Activated CD8-positive, alpha-beta T cell treated with anti-CD3 and anti-CD28 coated beads for 36 hours (primary cell): ENCODE measurements around the gene MRTFA. TPM values are rescaled to one million over a fixed set of nuclear protein-coding genes. Genes with fewer than 3 reads are reported as not detected.

Source experiments
- ATAC-seq: fragments of 200-7000 bp; cut with Tn5 transposase; one replicate; pipeline ENCODE4 v1.10.0; 2021; ENCODE audit warnings: mild to moderate bottlenecking, moderate library complexity
- CTCF ChIA-PET: fragments of 350-600 bp; sonication (Branson Sonifier 250); formaldehyde crosslinking; loops from one replicate; lab custom pipeline; 2021; ENCODE audit warnings: antibody characterized with exemption; lab: Charles Lee
- POLR2A ChIA-PET: fragments of 350-600 bp; sonication (Branson Sonifier 250); formaldehyde crosslinking; loops from one replicate; lab custom pipeline; 2021; ENCODE audit warnings: antibody characterized with exemption; lab: Charles Lee
- DNase-seq: peaks from one replicate; pipeline ENCODE4 v3.0.0-alpha.2; 2020
- H3K27ac Mint-ChIP-seq: one replicate; pipeline ENCODE4 v1.8.0; 2021; ENCODE audit warnings: mild to moderate bottlenecking, mixed read lengths
- H3K27me3 Mint-ChIP-seq: one replicate; pipeline ENCODE4 v1.8.0; 2021; ENCODE audit warnings: mixed read lengths
- H3K36me3 Mint-ChIP-seq: one replicate; pipeline ENCODE4 v1.8.0; 2021; ENCODE audit warnings: low read depth, mixed read lengths
- H3K4me1 Mint-ChIP-seq: one replicate; pipeline ENCODE4 v1.8.0; 2021; ENCODE audit warnings: low read depth, mixed read lengths
- H3K4me3 Mint-ChIP-seq: one replicate; pipeline ENCODE4 v1.8.0; 2021; ENCODE audit warnings: mild to moderate bottlenecking, moderate library complexity, mixed read lengths
- H3K9me3 Mint-ChIP-seq: one replicate; pipeline ENCODE4 v1.8.0; 2021; ENCODE audit warnings: mixed read lengths
- intact Hi-C: fragments of 100-400 bp; cut with micrococcal nuclease; formaldehyde crosslinking; loops from one replicate; pipeline ENCODE4 v1.10.0; 2022
- total RNA-seq, 2 experiments: library from RNA; stranded (reverse); gene quantifications; one replicate each; pipeline ENCODE4 v1.2.3, GENCODE V29; 2021
- TF ChIP-seq, protein P1 (sequence below): fragments of 200-600 bp; IDR thresholded peaks from one replicate; pipeline ENCODE4 v1.8.0; 2022; ENCODE audit warnings: antibody characterized with exemption, mild to moderate bottlenecking

Gene MRTFA
- total RNA-seq, 2 experiments from 2014 or later: 37.4 to 40.0 TPM

GRCh38 chr22:40428796-40429195, 207.7 kb downstream of the MRTFA start:
- Mint-ChIP-seq H3K27ac (peak overlapping the region; percentile 43), H3K4me1 (peaks cover under 1% of the 10 kb centered on the region), H3K9me3 (no peaks in the 10 kb centered on the region), H3K36me3 (peaks cover 32% of the 10 kb centered on the region), H3K4me3 (no peak overlapping the region), H3K27me3 (no peaks in the 10 kb centered on the region)
- ChIA-PET CTCF (interaction anchor here (1.5 to 4.6 kb wide), 2 partner anchors 8 to 58 kb away, joined by 3 to 34 read pairs; no protein-coding TSS in a partner anchor), POLR2A (interaction anchor here (1.2 to 1.5 kb wide), 2 partner anchors 8 to 9 kb away, joined by 3 to 5 read pairs; no protein-coding TSS in a partner anchor)
- intact Hi-C loops: no loop called here
- TF ChIP-seq, protein P1, sequence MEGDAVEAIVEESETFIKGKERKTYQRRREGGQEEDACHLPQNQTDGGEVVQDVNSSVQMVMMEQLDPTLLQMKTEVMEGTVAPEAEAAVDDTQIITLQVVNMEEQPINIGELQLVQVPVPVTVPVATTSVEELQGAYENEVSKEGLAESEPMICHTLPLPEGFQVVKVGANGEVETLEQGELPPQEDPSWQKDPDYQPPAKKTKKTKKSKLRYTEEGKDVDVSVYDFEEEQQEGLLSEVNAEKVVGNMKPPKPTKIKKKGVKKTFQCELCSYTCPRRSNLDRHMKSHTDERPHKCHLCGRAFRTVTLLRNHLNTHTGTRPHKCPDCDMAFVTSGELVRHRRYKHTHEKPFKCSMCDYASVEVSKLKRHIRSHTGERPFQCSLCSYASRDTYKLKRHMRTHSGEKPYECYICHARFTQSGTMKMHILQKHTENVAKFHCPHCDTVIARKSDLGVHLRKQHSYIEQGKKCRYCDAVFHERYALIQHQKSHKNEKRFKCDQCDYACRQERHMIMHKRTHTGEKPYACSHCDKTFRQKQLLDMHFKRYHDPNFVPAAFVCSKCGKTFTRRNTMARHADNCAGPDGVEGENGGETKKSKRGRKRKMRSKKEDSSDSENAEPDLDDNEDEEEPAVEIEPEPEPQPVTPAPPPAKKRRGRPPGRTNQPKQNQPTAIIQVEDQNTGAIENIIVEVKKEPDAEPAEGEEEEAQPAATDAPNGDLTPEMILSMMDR: no peak
- ATAC-seq (no peak), DNase-seq (no peak)

- no peak overlapping the region for H3K4me3 Mint-ChIP-seq
- DNase-seq (no peak), ATAC-seq (no peak)
- H3K27ac Mint-ChIP-seq: peak overlapping the region; percentile 25
- POLR2A ChIA-PET: no interaction called here
- peaks cover 3% of the 10 kb centered on the region for H3K4me1 Mint-ChIP-seq
- H3K27me3 Mint-ChIP-seq: no peaks in the 10 kb centered on the region
- CTCF ChIA-PET: interaction anchor here (4.6 kb wide), 1 partner anchor 10 kb away, joined by 34 read pairs; no protein-coding TSS in a partner anchor
- TF ChIP-seq, protein P1: no peak
- H3K9me3 Mint-ChIP-seq: no peaks in the 10 kb centered on the region
- intact Hi-C loops: no loop called here
- peaks cover 36% of the 10 kb centered on the region for H3K36me3 Mint-ChIP-seq
These were observed 209.8 kb downstream of the MRTFA start for GRCh38 chr22:40426594-40427333.

DNA sequence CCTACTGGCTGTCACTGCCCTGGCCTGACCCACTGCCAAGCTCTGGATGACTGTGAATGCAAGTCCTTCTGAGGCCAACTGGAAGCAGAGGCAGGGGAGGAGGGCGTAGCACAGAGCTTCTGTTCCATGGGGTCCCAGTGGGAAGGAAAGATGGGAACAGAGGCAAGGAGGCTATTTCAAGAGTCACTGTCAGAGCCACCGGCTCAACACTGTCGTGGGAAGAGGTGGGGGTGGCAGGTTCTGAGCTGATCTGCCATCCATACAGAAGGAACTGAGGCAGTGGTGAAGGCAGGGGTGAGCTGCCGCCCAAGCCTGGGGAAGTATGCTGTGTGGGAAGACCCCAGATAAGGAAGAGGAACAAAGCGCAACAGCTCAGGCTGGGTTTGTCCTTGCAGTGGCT, 211.4 kb downstream of the MRTFA start:
- TF ChIP-seq, protein P1: no peak
- H3K27ac Mint-ChIP-seq: no peak overlapping the region
- no peak overlapping the region for H3K4me3 Mint-ChIP-seq
- ATAC-seq: no peak
- intact Hi-C loops: no loop called here
- no peak for DNase-seq
- peaks cover 3% of the 10 kb centered on the region for H3K4me1 Mint-ChIP-seq
- H3K36me3 Mint-ChIP-seq: peaks cover 35% of the 10 kb centered on the region
- no peaks in the 10 kb centered on the region for H3K9me3 Mint-ChIP-seq
- ChIA-PET CTCF (interaction anchor here (4.6 kb wide), 1 partner anchor 12 kb away, joined by 34 read pairs; no protein-coding TSS in a partner anchor), POLR2A (interaction anchor here (0.6 kb wide), 1 partner anchor 239 kb away, joined by 3 read pairs; no protein-coding TSS in a partner anchor)
- H3K27me3 Mint-ChIP-seq: no peaks in the 10 kb centered on the region

DNA sequence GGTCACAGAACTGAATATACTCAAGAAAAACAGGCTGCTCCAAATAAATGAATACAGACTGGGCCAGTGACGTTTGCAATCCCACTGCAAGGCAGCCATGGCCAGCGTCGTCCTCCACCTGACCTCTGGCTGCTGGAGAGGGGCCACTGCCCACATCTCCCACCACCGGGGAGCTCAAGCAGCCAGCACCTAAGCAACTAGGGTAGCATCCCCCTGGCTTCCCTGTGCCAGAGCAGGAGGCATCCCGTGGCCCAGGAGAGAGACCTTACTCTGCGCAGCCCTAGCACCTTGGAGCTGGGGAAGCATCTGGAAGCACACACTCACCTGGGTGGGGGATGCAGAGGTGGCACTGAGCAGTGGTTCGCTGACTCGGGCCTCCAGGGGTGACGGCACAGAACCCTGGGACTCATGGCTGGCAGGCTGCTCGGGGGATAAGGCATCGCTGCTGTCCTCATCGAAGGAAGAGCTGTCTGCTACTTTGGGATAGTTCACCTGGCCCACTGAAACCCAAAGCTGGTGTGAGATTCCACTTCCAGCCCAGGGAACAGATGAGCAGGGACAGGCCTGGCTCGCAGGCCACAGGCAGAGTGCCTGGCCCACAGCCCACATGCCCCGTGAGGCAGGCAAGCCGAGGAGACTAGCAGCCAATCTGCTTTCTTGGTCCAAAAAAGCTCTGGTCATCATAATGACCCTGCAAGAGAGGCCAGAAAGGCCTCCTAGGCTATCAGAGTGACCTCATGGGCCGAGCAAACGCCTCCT, 212.5 kb downstream of the MRTFA start:
- no peaks in the 10 kb centered on the region for H3K27me3 Mint-ChIP-seq
- intact Hi-C loops: no loop called here
- ATAC-seq: no peak
- H3K4me1 Mint-ChIP-seq: peaks cover 11% of the 10 kb centered on the region
- POLR2A ChIA-PET: interaction anchor here (0.6 to 1.4 kb wide), 3 partner anchors 8 to 216 kb away, joined by 3 to 4 read pairs (median 4); no protein-coding TSS in a partner anchor
- no peak overlapping the region for H3K4me3 Mint-ChIP-seq
- CTCF ChIA-PET: interaction anchor here (4.6 kb wide), 1 partner anchor 13 kb away, joined by 34 read pairs; no protein-coding TSS in a partner anchor
- no peaks in the 10 kb centered on the region for H3K9me3 Mint-ChIP-seq
- H3K36me3 Mint-ChIP-seq: peaks cover 35% of the 10 kb centered on the region
- no peak for DNase-seq
- no peak overlapping the region for H3K27ac Mint-ChIP-seq
- TF ChIP-seq, protein P1: no peak
